HepG2 (cell line): Measurements from ENCODE around the gene TARS3. TPM values are rescaled to one million over a fixed set of nuclear protein-coding genes. Genes with fewer than 3 reads are reported as not detected.

Experiments used
- ATAC-seq: fragments of 200-7000 bp; cut with Tn5 transposase; 3 replicates; pipeline ENCODE4 v1.9.1; 2020; ENCODE audit warnings: mild to moderate bottlenecking, moderate library complexity
- BruUV-seq: library from RNA; stranded (reverse); fragments of 400-500 nt; replicated peaks from 2 replicates; lab custom pipeline; 2021; lab: Mats Ljungman, UMichigan
- CTCF ChIA-PET: fragments of 300-600 bp; formaldehyde crosslinking; extraction: SDS; loops from one replicate; lab custom pipeline; 2021; ENCODE audit warnings: low total read pairs, inconsistent platforms, low intra/inter-chr PET ratio; lab: Yijun Ruan, JAX
- POLR2A ChIA-PET: fragments of 350-600 bp; sonication (Branson Sonifier 250); formaldehyde crosslinking; loops from one replicate; lab custom pipeline; 2020; ENCODE audit warnings: antibody characterized with exemption, inconsistent platforms; lab: Yijun Ruan, JAX
- DNase-seq: peaks from one replicate; pipeline ENCODE4 v3.0.0-alpha.2; 2015; ENCODE audit warnings: low spot score
- FAIRE-seq: peaks from 3 replicates; lab custom pipeline; 2011; peaks lifted over from hg19 to GRCh38; lab: Jason Lieb, UNC
- H2AFZ ChIP-seq: one replicate; pipeline ENCODE4 v1.6.1; 2011; ENCODE audit warnings: low read length, inconsistent platforms
- H3K27ac ChIP-seq: fragments of 300-600 bp; 3 replicates; pipeline ENCODE4 v1.8.0; 2011; ENCODE audit warnings: mixed run types, mild to moderate bottlenecking, mixed read lengths, low read length, inconsistent platforms; ENCODE audit not compliant: insufficient read depth; ENCODE audit errors: extremely low read length
- H3K27me3 ChIP-seq, 2 experiments: fragments of 200-600 bp in 1 of 2; 2 replicates in 1 of 2; 3 replicates in 1 of 2; pipeline versions ENCODE4 v1.6.0 to v1.8.0; 2011; ENCODE audit warnings: low read length in 2 of 2, mild to moderate bottlenecking in 2 of 2, moderate library complexity in 2 of 2, inconsistent platforms in 1 of 2; ENCODE audit not compliant: insufficient read depth in 2 of 2, control insufficient read depth in 1 of 2
- H3K36me3 ChIP-seq, 2 experiments: fragments of 200-600 bp in 1 of 2; replicated peaks in 1 of 2; 2 replicates in 1 of 2; 3 replicates in 1 of 2; pipeline versions ENCODE4 v1.5.1 to v1.8.0; 2011; ENCODE audit warnings: low read length in 2 of 2, inconsistent platforms in 1 of 2; ENCODE audit not compliant: insufficient read depth in 2 of 2, control insufficient read depth in 1 of 2
- H3K4me1 ChIP-seq: 2 replicates; pipeline ENCODE4 v1.5.1; 2012; ENCODE audit warnings: low read length, inconsistent platforms; ENCODE audit not compliant: insufficient read depth
- H3K4me2 ChIP-seq: 2 replicates; pipeline ENCODE4 v1.6.0; 2011; ENCODE audit warnings: low read depth, low read length, inconsistent platforms
- H3K4me3 ChIP-seq, 3 experiments: fragments of 200-600 bp in 1 of 3; sonication (generic), shearing (Covaris generic) in 1 of 3; replicated peaks in 1 of 3; 2 replicates each; pipeline ENCODE4 v1.5.1; 2011 to 2016; ENCODE audit warnings: low read length in 3 of 3, inconsistent platforms in 2 of 3, low read depth in 2 of 3, mild to moderate bottlenecking in 2 of 3, control low read depth in 1 of 3, mixed read lengths in 1 of 3; ENCODE audit not compliant: insufficient read depth in 1 of 3
- H3K79me2 ChIP-seq: one replicate; pipeline ENCODE4 v1.6.1; 2011; ENCODE audit warnings: low read length, inconsistent platforms; ENCODE audit not compliant: insufficient read depth
- H3K9ac ChIP-seq: 2 replicates; pipeline ENCODE4 v1.6.0; 2011; ENCODE audit warnings: mild to moderate bottlenecking, low read depth, low read length, inconsistent platforms; ENCODE audit not compliant: insufficient read depth
- H3K9me3 ChIP-seq: 2 replicates; pipeline ENCODE4 v1.5.1; 2012; ENCODE audit warnings: mild to moderate bottlenecking, low read length
- H4K20me1 ChIP-seq: 2 replicates; pipeline ENCODE4 v1.6.0; 2011; ENCODE audit warnings: inconsistent platforms, mild to moderate bottlenecking, low read length, moderate library complexity; ENCODE audit not compliant: insufficient read depth
- EZH2 ChIP-seq: conservative IDR thresholded peaks from 2 replicates; pipeline ENCODE4 v1.6.1; 2012; ENCODE audit warnings: mild to moderate bottlenecking, low read depth, low read length, moderate library complexity
- FLYWCH1 ChIP-seq: sonication (generic); formaldehyde crosslinking; IDR thresholded peaks from 2 replicates; pipeline ENCODE4 v1.8.1; 2023; ENCODE audit warnings: mild to moderate bottlenecking, missing genetic modification reagents
- FOXM1 ChIP-seq: sonication (generic); formaldehyde crosslinking; IDR thresholded peaks from 2 replicates; pipeline ENCODE4 v1.5.0; 2020; ENCODE audit warnings: missing genetic modification reagents
- GABPB1 ChIP-seq: IDR thresholded peaks from 2 replicates; pipeline ENCODE4 v1.6.1; 2016; ENCODE audit warnings: mild to moderate bottlenecking, missing genetic modification reagents, moderate library complexity, missing compliant biosample characterization
- GRHL1 ChIP-seq: sonication (generic); formaldehyde crosslinking; conservative IDR thresholded peaks from 2 replicates; pipeline ENCODE4 v1.8.0; 2022; ENCODE audit warnings: missing genetic modification reagents
- GTF2F1 ChIP-seq: fragments of 150-350 bp; IDR thresholded peaks from 2 replicates; pipeline ENCODE4 v1.6.1; 2014; ENCODE audit warnings: low read length
- HOXD1 ChIP-seq: sonication (generic); formaldehyde crosslinking; IDR thresholded peaks from 2 replicates; pipeline ENCODE4 v1.5.0; 2020; ENCODE audit warnings: missing genetic modification reagents
- JARID2 ChIP-seq: sonication (generic); formaldehyde crosslinking; IDR thresholded peaks from 2 replicates; pipeline ENCODE4 v1.8.1; 2023; ENCODE audit warnings: missing genetic modification reagents, inconsistent platforms; ENCODE audit not compliant: insufficient replicate concordance
- KLF12 ChIP-seq: sonication (generic); formaldehyde crosslinking; IDR thresholded peaks from 2 replicates; pipeline ENCODE4 v1.4.0; 2020; ENCODE audit warnings: missing genetic modification reagents, borderline replicate concordance
- KLF15 ChIP-seq: sonication (generic); formaldehyde crosslinking; IDR thresholded peaks from 2 replicates; pipeline ENCODE4 v1.8.1; 2023; ENCODE audit warnings: borderline replicate concordance, mild to moderate bottlenecking, inconsistent platforms, missing genetic modification reagents, mixed read lengths
- MEF2D ChIP-seq: sonication (generic); formaldehyde crosslinking; IDR thresholded peaks from 2 replicates; pipeline ENCODE4 v1.5.1; 2020; ENCODE audit warnings: mild to moderate bottlenecking, missing genetic modification reagents
- MIXL1 ChIP-seq: IDR thresholded peaks from 2 replicates; pipeline ENCODE4 v1.6.1; 2016
- NFE2 ChIP-seq: sonication (generic); formaldehyde crosslinking; IDR thresholded peaks from 2 replicates; pipeline ENCODE4 v1.4.0; 2020; ENCODE audit warnings: missing genetic modification reagents
- PHF5A ChIP-seq: IDR thresholded peaks from one replicate; pipeline ENCODE4 v1.6.1; 2018; ENCODE audit warnings: low read depth, missing genetic modification reagents; ENCODE audit not compliant: unreplicated experiment
- PLRG1 ChIP-seq: fragments of 450-650 bp; conservative IDR thresholded peaks from 2 replicates; pipeline ENCODE4 v1.6.1; 2016
- PLSCR1 ChIP-seq: sonication (generic); formaldehyde crosslinking; IDR thresholded peaks from 2 replicates; pipeline ENCODE4 v1.5.0; 2020; ENCODE audit warnings: missing genetic modification reagents, mild to moderate bottlenecking, borderline replicate concordance
- SETDB1 ChIP-seq: sonication (generic); formaldehyde crosslinking; IDR thresholded peaks from 2 replicates; pipeline ENCODE4 v1.5.1; 2020; ENCODE audit warnings: missing genetic modification reagents, mild to moderate bottlenecking, borderline replicate concordance
- SIX4 ChIP-seq: sonication (generic); formaldehyde crosslinking; IDR thresholded peaks from 2 replicates; pipeline ENCODE4 v1.4.0; 2020; ENCODE audit warnings: missing genetic modification reagents
- ZNF121 ChIP-seq: sonication (generic); formaldehyde crosslinking; IDR thresholded peaks from 2 replicates; pipeline ENCODE4 v1.5.0; 2020; ENCODE audit warnings: mild to moderate bottlenecking, missing genetic modification reagents
- ZNF335 ChIP-seq: sonication (generic); formaldehyde crosslinking; IDR thresholded peaks from 2 replicates; pipeline ENCODE4 v1.4.0; 2020; ENCODE audit warnings: missing genetic modification reagents
- ZNF570 ChIP-seq: sonication (generic); formaldehyde crosslinking; IDR thresholded peaks from 2 replicates; pipeline ENCODE4 v1.4.0; 2020; ENCODE audit warnings: mild to moderate bottlenecking, missing genetic modification reagents, borderline replicate concordance
- ZNF616 ChIP-seq: sonication (generic); formaldehyde crosslinking; IDR thresholded peaks from 2 replicates; pipeline ENCODE4 v1.5.0; 2020; ENCODE audit warnings: low read depth, mild to moderate bottlenecking, missing genetic modification reagents
- ZNF883 ChIP-seq: sonication (generic); formaldehyde crosslinking; IDR thresholded peaks from 2 replicates; pipeline ENCODE4 v1.5.1; 2020; ENCODE audit warnings: mild to moderate bottlenecking, missing genetic modification reagents; ENCODE audit errors: not compliant biosample characterization
- WGBS: methylation state at CpG from one replicate; pipeline ENCODE4 v1.1.6; 2017; ENCODE audit warnings: low lambda C conversion rate; 5-methylcytosine and 5-hydroxymethylcytosine counted together
- in situ Hi-C: cut with HindIII; loops from 2 replicates; pipeline ENCODE4 v1.10.0; 2017; ENCODE audit warnings: low pct_unique_long_range_greater_than_20kb; ENCODE audit not compliant: extremely low pct_ligation_motif_present
- intact Hi-C: fragments of 100-400 bp; cut with micrococcal nuclease; formaldehyde crosslinking; loops from one replicate; pipeline ENCODE4 v1.10.0; 2022; ENCODE audit not compliant: unreplicated experiment
- polyA plus RNA-seq, 8 experiments: library from polyadenylated mRNA; depleted of rRNA in 3 of 8; stranded (reverse) in 7 of 8; unstranded in 1 of 8; fragments of >200 nt; fragmentation: Illumina TruSeq in 4 of 8; extraction: Trizol in 4 of 8; gene quantifications; 2 replicates each; pipeline versions ENCODE4 v1.2.1 to v1.2.3, GENCODE V29; 2011 to 2016; ENCODE audit warnings: low read depth in 4 of 8, missing spikeins in 1 of 8, mixed read lengths in 1 of 8; ENCODE audit not compliant: insufficient read depth in 1 of 8
- total RNA-seq, 5 experiments: library from RNA; depleted of rRNA; stranded (reverse); fragments of >200 nt; fragmentation: Illumina TruSeq; extraction: Trizol; gene quantifications; 2 replicates each; pipeline ENCODE4 v1.2.3, GENCODE V29; 2016; ENCODE audit warnings: low read depth in 1 of 5
- TF ChIP-seq, protein P1 (sequence below): sonication (generic); formaldehyde crosslinking; IDR thresholded peaks from 2 replicates; pipeline ENCODE4 v1.4.0; 2020; ENCODE audit warnings: missing genetic modification reagents

The TARS3 gene
- total and polyA plus RNA-seq, 2 of the 13 experiments (the other 11 are each of a cell fraction or from before 2014, with no cell fraction given) = 4.1 to 11.7 TPM

GRCh38 chr15:101702077-101702476 is 22.2 kb downstream of the TARS3 start:
- H3K79me2 ChIP-seq = no peaks in the 10 kb centered on the region
- ChIA-PET POLR2A (no interaction called here), CTCF (no interaction called here)

GRCh38 chr15:101698314-101698713 is 26.0 kb downstream of the TARS3 start:
- POLR2A ChIA-PET = no interaction called here
- TF ChIP-seq JARID2 (CRISPR knock-in tag) = no peak
- no peak for TF ChIP-seq PLRG1
- TF ChIP-seq MIXL1 = no peak
- TF ChIP-seq NFE2 (CRISPR knock-in tag) = no peak
- TF ChIP-seq ZNF121 (CRISPR knock-in tag) = no peak
- no peak for TF ChIP-seq KLF12
- no peak for TF ChIP-seq PLSCR1 (CRISPR knock-in tag)
- TF ChIP-seq GTF2F1 = no peak
- TF ChIP-seq GRHL1 (CRISPR knock-in tag) = no peak
- no peak for TF ChIP-seq FOXM1 (CRISPR knock-in tag)
- no peak for TF ChIP-seq SIX4
- no peak for TF ChIP-seq ZNF616 (CRISPR knock-in tag)

More at GRCh38 chr15:101702077-101702476, 22.2 kb downstream of the TARS3 start:
- no peaks in the 10 kb centered on the region for H3K4me1 ChIP-seq
- no peak overlapping the region for H3K4me2 ChIP-seq
- no peaks in the 10 kb centered on the region for H3K27me3 ChIP-seq
- intact Hi-C loops (no loop called here), in situ Hi-C loops (no loop called here)
- no peaks in the 10 kb centered on the region for H4K20me1 ChIP-seq
- BruUV-seq = no TSS peak
- ATAC-seq (no peak), FAIRE-seq (no peak), DNase-seq (no peak)
- peaks cover 7 to 48% of the 10 kb centered on the region in 2 experiments; a peak in 4 of 5 replicates for H3K36me3 ChIP-seq
- 96% methylated on average over 4 of the region's 4 CpGs for WGBS
- TF ChIP-seq HOXD1 (CRISPR knock-in tag) (no peak), ZNF335 (no peak), FLYWCH1 (CRISPR knock-in tag) (no peak), EZH2 (no peak), KLF15 (CRISPR knock-in tag) (no peak), ZNF570 (CRISPR knock-in tag) (no peak), PHF5A (CRISPR knock-in tag) (no peak), SETDB1 (CRISPR knock-in tag) (no peak), ZNF883 (CRISPR knock-in tag) (no peak), GABPB1 (no peak), MEF2D (CRISPR knock-in tag) (no peak)
- TF ChIP-seq, protein P1, sequence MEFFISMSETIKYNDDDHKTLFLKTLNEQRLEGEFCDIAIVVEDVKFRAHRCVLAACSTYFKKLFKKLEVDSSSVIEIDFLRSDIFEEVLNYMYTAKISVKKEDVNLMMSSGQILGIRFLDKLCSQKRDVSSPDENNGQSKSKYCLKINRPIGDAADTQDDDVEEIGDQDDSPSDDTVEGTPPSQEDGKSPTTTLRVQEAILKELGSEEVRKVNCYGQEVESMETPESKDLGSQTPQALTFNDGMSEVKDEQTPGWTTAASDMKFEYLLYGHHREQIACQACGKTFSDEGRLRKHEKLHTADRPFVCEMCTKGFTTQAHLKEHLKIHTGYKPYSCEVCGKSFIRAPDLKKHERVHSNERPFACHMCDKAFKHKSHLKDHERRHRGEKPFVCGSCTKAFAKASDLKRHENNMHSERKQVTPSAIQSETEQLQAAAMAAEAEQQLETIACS = no peak
- H3K4me3 ChIP-seq = no peak overlapping the region
- no peaks in the 10 kb centered on the region for H3K9me3 ChIP-seq
- no peak overlapping the region for H3K9ac ChIP-seq
- no peak overlapping the region for H3K27ac ChIP-seq
- no peak overlapping the region for H2AFZ ChIP-seq

More at GRCh38 chr15:101698314-101698713, 26.0 kb downstream of the TARS3 start:
- no peak for DNase-seq
- Histone ChIP-seq H3K27me3 (no peaks in the 10 kb centered on the region), H3K9me3 (no peaks in the 10 kb centered on the region), H3K79me2 (no peaks in the 10 kb centered on the region), H3K4me1 (no peaks in the 10 kb centered on the region), H3K9ac (no peak overlapping the region), H3K36me3 (peaks cover 7 to 61% of the 10 kb centered on the region in 2 experiments; a peak in 4 of 5 replicates), H3K4me3 (no peak overlapping the region), H3K27ac (no peak overlapping the region), H3K4me2 (no peak overlapping the region), H4K20me1 (no peaks in the 10 kb centered on the region), H2AFZ (no peak overlapping the region)
- no TSS peak for BruUV-seq
- FAIRE-seq = no peak
- in situ Hi-C loops = no loop called here
- 96% methylated on average over 2 of the region's 2 CpGs for WGBS
- intact Hi-C loops = no loop called here
- no peak for ATAC-seq
- CTCF ChIA-PET = no interaction called here
